Gastrocnemius medialis (tissue), 4 donors: Measurements from ENCODE around the gene ADGRL2. TPM values are rescaled to one million over a fixed set of nuclear protein-coding genes. Genes with fewer than 3 reads are reported as not detected.
A peak's percentile ranks its signal among the peaks of the same experiment; 100 is the strongest.

Experiments
- ATAC-seq, 2 donors: fragments of 150-250 bp; one replicate each; pipeline ENCODE4 v1.9.1; 2016
- DNase-seq, 2 donors: peaks; one replicate each; pipeline ENCODE4 v3.0.0-alpha.2; 2019
- H3K27ac ChIP-seq, 4 donors: fragments of 200-600 bp; sonication (generic); 1 replicate in 1 of 4; 2 replicates in 3 of 4; pipeline ENCODE4 v1.5.1; 2016 to 2018; ENCODE audit warnings: mild to moderate bottlenecking in 2 of 4, moderate library complexity in 1 of 4
- H3K27me3 ChIP-seq, 3 donors: fragments of 200-600 bp; sonication (generic) in 2 of 3; 1 replicate in 1 of 3; 2 replicates in 2 of 3; pipeline versions ENCODE4 v1.5.1 to v1.6.0; 2016 to 2019; ENCODE audit warnings: mild to moderate bottlenecking in 1 of 3, moderate library complexity in 1 of 3
- H3K36me3 ChIP-seq, 2 donors: fragments of 200-600 bp; sonication (generic) in 1 of 2; one replicate each; pipeline ENCODE4 v1.5.1; 2017 to 2018
- H3K4me1 ChIP-seq, 2 donors: fragments of 200-600 bp; sonication (generic) in 1 of 2; one replicate each; pipeline ENCODE4 v1.5.1; 2016 to 2017; ENCODE audit warnings: mild to moderate bottlenecking in 2 of 2
- H3K4me3 ChIP-seq, 4 donors: fragments of 200-600 bp; sonication (generic) in 3 of 4; 1 replicate in 1 of 4; 2 replicates in 3 of 4; pipeline ENCODE4 v1.5.1; 2016 to 2019; ENCODE audit warnings: mild to moderate bottlenecking in 2 of 4
- H3K9me3 ChIP-seq, 3 donors: fragments of 200-600 bp; sonication (generic) in 2 of 3; 1 replicate in 1 of 3; 2 replicates in 2 of 3; pipeline ENCODE4 v1.5.1; 2016 to 2019
- POLR2A ChIP-seq, 2 donors: fragments of 450-650 bp; IDR thresholded peaks; one replicate each; pipeline ENCODE4 v1.6.1; 2017; ENCODE audit warnings: antibody characterized with exemption in 2 of 2, mild to moderate bottlenecking in 2 of 2, moderate library complexity in 2 of 2
- in situ Hi-C, 4 donors: fragments of 200-750 bp; cut with MboI; loops; one replicate each; pipeline versions ENCODE4 v1.15.0 to v1.8.0; 2017; ENCODE audit warnings: low sequenced_read_pairs in 4 of 4
- intact Hi-C: fragments of 100-400 bp; cut with DNase I; formaldehyde crosslinking; loops from one replicate; pipeline ENCODE4 v1.15.1; 2023; ENCODE audit warnings: low total_unique reads
- total RNA-seq, 4 donors: library from RNA; depleted of rRNA; stranded (reverse); fragments of >200 nt; gene quantifications; one replicate each; pipeline versions ENCODE4 v1.1.0 to v1.2.3, GENCODE V29; 2016
- TF ChIP-seq, protein P1 (sequence below), 5 experiments: fragments of 450-650 bp in 3 of 5; fragments of 200-600 bp in 2 of 5; sonication (generic) in 2 of 5; IDR thresholded peaks in 4 of 5; conservative IDR thresholded peaks in 1 of 5; 1 replicate in 4 of 5; 2 replicates in 1 of 5; pipeline ENCODE4 v1.5.1; 2016 to 2019; ENCODE audit warnings: antibody characterized with exemption in 5 of 5, mild to moderate bottlenecking in 3 of 5, moderate library complexity in 3 of 5

Gene ADGRL2
- total RNA-seq, 4 donors from 2014 or later, result 4.5 to 9.7 (median 6.8) TPM

DNA sequence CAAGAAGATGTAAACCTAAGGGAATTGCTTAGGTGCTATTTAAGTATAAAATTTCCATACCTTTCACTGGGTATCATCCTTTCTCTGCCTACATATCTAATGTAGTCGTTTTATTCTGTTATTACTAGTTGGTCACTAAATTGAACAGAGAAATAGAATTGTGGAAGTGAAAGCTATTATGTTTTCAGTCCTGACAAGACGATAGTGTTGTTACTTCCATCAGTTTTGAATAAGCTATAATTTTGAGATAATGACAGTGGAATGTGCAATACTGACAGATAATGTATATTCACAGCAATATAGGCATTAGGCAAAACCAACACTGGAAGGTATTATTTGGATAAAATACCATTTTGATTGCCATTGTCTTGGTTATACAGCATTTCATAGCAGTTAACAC is 181.8 kb downstream of the ADGRL2 start:
- TF ChIP-seq, protein P1, sequence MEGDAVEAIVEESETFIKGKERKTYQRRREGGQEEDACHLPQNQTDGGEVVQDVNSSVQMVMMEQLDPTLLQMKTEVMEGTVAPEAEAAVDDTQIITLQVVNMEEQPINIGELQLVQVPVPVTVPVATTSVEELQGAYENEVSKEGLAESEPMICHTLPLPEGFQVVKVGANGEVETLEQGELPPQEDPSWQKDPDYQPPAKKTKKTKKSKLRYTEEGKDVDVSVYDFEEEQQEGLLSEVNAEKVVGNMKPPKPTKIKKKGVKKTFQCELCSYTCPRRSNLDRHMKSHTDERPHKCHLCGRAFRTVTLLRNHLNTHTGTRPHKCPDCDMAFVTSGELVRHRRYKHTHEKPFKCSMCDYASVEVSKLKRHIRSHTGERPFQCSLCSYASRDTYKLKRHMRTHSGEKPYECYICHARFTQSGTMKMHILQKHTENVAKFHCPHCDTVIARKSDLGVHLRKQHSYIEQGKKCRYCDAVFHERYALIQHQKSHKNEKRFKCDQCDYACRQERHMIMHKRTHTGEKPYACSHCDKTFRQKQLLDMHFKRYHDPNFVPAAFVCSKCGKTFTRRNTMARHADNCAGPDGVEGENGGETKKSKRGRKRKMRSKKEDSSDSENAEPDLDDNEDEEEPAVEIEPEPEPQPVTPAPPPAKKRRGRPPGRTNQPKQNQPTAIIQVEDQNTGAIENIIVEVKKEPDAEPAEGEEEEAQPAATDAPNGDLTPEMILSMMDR (IDR thresholded peaks at IDR 0.05 in 4 of 5, conservative IDR thresholded peaks at IDR 0.05 in 1 of 5), result no peak
- TF ChIP-seq POLR2A (IDR thresholded peaks at IDR 0.05), result no peak
- Histone ChIP-seq H3K36me3 (no peaks in the 10 kb centered on the region), H3K4me3 (no peak overlapping the region), H3K27me3 (no peaks in the 10 kb centered on the region), H3K27ac (no peak overlapping the region), H3K4me1 (no peaks in the 10 kb centered on the region), H3K9me3 (no peaks in the 10 kb centered on the region)
- DNase-seq (no peak), ATAC-seq (no peak)
- intact Hi-C loops, result no loop called here
- in situ Hi-C loops, result no loop called here

DNA sequence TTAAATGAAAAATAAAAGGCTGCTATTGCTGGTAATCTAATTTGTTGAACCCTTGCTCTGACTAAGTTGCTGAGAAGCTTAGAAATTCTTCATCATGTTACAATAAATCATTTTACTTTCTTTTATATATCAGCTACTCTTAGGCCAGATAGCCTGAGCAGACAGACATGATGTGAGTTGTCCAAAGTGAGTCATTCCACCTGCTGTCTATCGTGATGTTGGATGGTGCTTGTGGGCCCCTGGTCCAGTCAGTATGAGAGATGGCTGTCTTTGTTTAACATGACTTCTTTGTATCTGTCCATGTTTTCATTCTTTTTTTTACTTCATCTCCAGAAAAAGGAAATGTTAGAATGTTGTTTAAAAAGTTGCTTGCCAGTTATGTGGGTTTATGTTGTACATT is 188.8 kb downstream of the ADGRL2 start:
- H3K4me3 ChIP-seq, result no peak overlapping the region

DNA sequence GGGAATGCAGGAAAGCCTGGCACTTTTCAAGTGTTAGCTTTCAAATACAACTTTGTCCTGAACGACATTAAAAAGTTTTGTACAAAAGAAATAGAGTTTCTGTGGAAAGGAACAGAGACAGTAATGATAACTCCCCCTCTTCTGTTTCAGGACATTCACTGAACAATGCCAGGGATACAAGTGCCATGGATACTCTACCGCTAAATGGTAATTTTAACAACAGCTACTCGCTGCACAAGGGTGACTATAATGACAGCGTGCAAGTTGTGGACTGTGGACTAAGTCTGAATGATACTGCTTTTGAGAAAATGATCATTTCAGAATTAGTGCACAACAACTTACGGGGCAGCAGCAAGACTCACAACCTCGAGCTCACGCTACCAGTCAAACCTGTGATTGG is 189.5 kb downstream of the ADGRL2 start:
- no peak for TF ChIP-seq POLR2A (IDR thresholded peaks at IDR 0.05)
- TF ChIP-seq, protein P1 (IDR thresholded peaks at IDR 0.05 in 4 of 5, conservative IDR thresholded peaks at IDR 0.05 in 1 of 5), result no peak
- H3K36me3 ChIP-seq, result no peaks in the 10 kb centered on the region
- no peak for DNase-seq

More for the DNA sequence above, 188.8 kb downstream of the ADGRL2 start:
- Histone ChIP-seq H3K9me3 (no peaks in the 10 kb centered on the region), H3K36me3 (no peaks in the 10 kb centered on the region), H3K27me3 (no peaks in the 10 kb centered on the region), H3K27ac (no peak overlapping the region), H3K4me1 (no peaks in the 10 kb centered on the region)
- ATAC-seq (no peak), DNase-seq (no peak)
- TF ChIP-seq, protein P1 (IDR thresholded peaks at IDR 0.05 in 4 of 5, conservative IDR thresholded peaks at IDR 0.05 in 1 of 5), result no peak
- TF ChIP-seq POLR2A (IDR thresholded peaks at IDR 0.05), result no peak
- intact Hi-C loops, result no loop called here
- in situ Hi-C loops, result no loop called here

DNA sequence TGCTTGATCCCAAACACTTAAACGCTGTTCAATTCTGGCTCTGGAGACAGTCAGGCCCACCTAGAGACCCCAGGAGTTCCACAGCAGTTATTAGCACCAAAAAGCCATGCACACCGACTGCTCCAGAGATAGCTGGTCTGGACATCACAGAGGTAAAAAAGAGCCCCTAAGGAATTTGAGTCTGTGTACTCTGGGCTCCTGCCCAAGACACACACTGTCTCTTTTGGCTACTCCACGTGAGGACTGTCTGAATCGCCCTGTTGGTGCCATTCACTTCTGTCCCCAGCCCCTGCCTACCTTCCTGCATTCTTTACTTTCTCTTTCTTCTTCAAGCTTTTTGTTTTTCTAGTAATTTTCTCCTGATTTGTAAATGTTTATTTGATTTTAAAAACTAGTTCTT is 197.4 kb downstream of the ADGRL2 start:
- in situ Hi-C loops (no loop called here), intact Hi-C loops (no loop called here)
- H3K36me3 ChIP-seq, result no peaks in the 10 kb centered on the region
- no peaks in the 10 kb centered on the region for H3K9me3 ChIP-seq
- DNase-seq (peak in 1 of 2 donors; percentile 11), ATAC-seq (no peak)
- H3K27me3 ChIP-seq, result no peaks in the 10 kb centered on the region
- H3K4me1 ChIP-seq, result peaks cover 0 to 6% of the 10 kb centered on the region in 2 donors
- H3K4me3 ChIP-seq, result no peak overlapping the region
- H3K27ac ChIP-seq, result no peak overlapping the region
- TF ChIP-seq POLR2A (IDR thresholded peaks at IDR 0.05), result no peak
- TF ChIP-seq, protein P1 (IDR thresholded peaks at IDR 0.05 in 4 of 5, conservative IDR thresholded peaks at IDR 0.05 in 1 of 5), result no peak

More for the DNA sequence above, 189.5 kb downstream of the ADGRL2 start:
- H3K4me1 ChIP-seq, result no peaks in the 10 kb centered on the region
- intact Hi-C loops, result no loop called here
- H3K27me3 ChIP-seq, result no peaks in the 10 kb centered on the region
- in situ Hi-C loops, result no loop called here
- no peaks in the 10 kb centered on the region for H3K9me3 ChIP-seq
- no peak for ATAC-seq
- no peak overlapping the region for H3K4me3 ChIP-seq
- no peak overlapping the region for H3K27ac ChIP-seq

DNA sequence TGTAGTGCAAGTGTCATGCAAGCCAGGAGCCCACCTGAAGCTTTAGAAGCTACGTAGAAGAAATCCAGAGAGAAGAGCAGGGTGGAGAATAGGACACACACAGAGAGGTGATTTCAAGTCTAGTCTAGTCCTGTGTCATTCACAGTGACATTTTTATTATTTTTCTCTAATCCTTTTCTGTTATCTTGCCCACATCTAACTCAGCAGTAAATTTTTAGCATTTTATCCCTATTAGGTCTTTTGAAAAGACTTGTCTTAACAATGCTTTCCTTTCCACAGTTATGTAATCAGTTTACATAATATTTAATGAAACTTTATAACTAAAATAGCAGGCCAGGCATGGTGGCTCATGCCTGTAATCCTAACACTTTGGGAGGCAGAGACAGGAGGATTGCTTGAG is 198.6 kb downstream of the ADGRL2 start:
- H3K27ac ChIP-seq, result no peak overlapping the region
- ATAC-seq, result no peak
- DNase-seq, result no peak
- intact Hi-C loops, result no loop called here
- H3K9me3 ChIP-seq, result no peaks in the 10 kb centered on the region
- no peak for TF ChIP-seq POLR2A (IDR thresholded peaks at IDR 0.05)
- TF ChIP-seq, protein P1 (IDR thresholded peaks at IDR 0.05 in 4 of 5, conservative IDR thresholded peaks at IDR 0.05 in 1 of 5), result no peak
- H3K4me1 ChIP-seq, result peaks cover 0 to 6% of the 10 kb centered on the region in 2 donors
- in situ Hi-C loops, result no loop called here
- no peaks in the 10 kb centered on the region for H3K36me3 ChIP-seq
- H3K4me3 ChIP-seq, result no peak overlapping the region
- H3K27me3 ChIP-seq, result no peaks in the 10 kb centered on the region
